Measurements from ENCODE around the gene SERINC1. TPM values are rescaled to one million over a fixed set of nuclear protein-coding genes. Genes with fewer than 3 reads are reported as not detected.
A peak's percentile ranks its signal among the peaks of the same experiment; 100 is the strongest.

SERINC1 gene
- total and polyA plus RNA-seq, 9 of the 15 experiments (the other 6 are each of a cell fraction or from before 2014, with no cell fraction given), result 28.8 to 64.6 (median 39.7) TPM

DNA sequence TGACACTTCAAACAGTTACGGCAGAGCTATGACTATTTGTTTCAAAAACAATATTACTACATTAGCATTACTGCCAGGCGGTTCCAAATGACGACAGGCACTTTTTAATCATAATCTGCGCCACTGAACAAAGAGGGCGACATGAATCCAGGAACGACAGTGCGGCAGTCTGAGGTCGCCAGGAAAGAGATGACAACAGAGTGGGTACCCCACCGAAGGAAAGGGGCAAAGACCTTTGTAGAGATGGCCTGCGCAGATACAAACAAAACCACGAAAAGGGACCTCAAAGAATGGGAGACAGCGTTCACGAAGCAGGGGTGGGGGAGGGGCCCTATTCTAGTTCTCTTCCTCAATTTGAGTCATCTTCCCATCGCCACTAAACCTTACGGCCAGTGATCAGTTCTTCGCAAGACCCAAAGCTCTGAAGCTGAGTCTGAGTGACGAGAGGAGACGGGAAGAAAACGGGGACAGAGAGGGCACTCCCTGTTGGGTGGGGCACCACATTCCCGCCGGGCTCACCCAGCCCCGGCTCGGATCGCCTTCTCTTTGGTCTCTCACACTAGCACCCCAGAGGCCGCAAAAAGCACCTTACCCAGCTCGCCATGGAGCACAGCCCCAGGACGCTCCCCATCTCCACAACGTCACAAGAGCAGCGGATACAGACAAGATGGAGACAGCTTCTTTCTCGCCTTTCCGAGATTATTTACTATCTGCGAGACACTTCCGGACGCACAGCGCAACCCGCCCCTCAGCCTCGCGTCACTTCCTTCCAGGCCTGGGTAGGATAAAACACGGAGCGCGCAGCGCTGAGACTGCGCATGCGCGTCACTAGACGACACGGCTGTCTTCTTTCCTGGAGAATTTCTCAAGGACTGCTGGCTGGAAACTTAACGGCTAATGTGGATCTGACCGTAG lies at the start of gene SERINC1 (continued):
- TF ChIP-seq ILK (tag; IDR thresholded peaks at IDR 0.05; ENCODE audit: borderline replicate concordance, low read depth) (no peak), ZBTB33 (CRISPR knock-in tag; IDR thresholded peaks at IDR 0.05) (peak; percentile 13; the same call in 1 of the 2 replicates), EHMT2 (IDR thresholded peaks at IDR 0.05) (no peak), ZNF740 (CRISPR knock-in tag; IDR thresholded peaks at IDR 0.05) (no peak; the same call in 1 of the 2 replicates), ZNF740 (tag; IDR thresholded peaks at IDR 0.05) (no peak), NUFIP1 (IDR thresholded peaks at IDR 0.05; ENCODE audit: partially characterized antibody) (no peak), CREB1 (IDR thresholded peaks at IDR 0.05) (peak; percentile 89), CREB1 (CRISPR knock-in tag; IDR thresholded peaks at IDR 0.05) (peak; percentile 84), ARID4B (CRISPR knock-in tag; IDR thresholded peaks at IDR 0.05) (peak; percentile 70; the same call in 1 of the 2 replicates), DNMT1 (IDR thresholded peaks at IDR 0.05) (no peak), NCOA2 (IDR thresholded peaks at IDR 0.05; ENCODE audit: partially characterized antibody in 2 of 2) (no peak), PML (IDR thresholded peaks at IDR 0.05; ENCODE audit: low read length) (peak; percentile 80)
- TF ChIP-seq, protein P1, sequence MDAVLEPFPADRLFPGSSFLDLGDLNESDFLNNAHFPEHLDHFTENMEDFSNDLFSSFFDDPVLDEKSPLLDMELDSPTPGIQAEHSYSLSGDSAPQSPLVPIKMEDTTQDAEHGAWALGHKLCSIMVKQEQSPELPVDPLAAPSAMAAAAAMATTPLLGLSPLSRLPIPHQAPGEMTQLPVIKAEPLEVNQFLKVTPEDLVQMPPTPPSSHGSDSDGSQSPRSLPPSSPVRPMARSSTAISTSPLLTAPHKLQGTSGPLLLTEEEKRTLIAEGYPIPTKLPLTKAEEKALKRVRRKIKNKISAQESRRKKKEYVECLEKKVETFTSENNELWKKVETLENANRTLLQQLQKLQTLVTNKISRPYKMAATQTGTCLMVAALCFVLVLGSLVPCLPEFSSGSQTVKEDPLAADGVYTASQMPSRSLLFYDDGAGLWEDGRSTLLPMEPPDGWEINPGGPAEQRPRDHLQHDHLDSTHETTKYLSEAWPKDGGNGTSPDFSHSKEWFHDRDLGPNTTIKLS (IDR thresholded peaks at IDR 0.05; ENCODE audit: borderline replicate concordance, low read depth), result no peak; the same call in 1 of the 2 replicates
- TF ChIP-seq, protein P2, sequence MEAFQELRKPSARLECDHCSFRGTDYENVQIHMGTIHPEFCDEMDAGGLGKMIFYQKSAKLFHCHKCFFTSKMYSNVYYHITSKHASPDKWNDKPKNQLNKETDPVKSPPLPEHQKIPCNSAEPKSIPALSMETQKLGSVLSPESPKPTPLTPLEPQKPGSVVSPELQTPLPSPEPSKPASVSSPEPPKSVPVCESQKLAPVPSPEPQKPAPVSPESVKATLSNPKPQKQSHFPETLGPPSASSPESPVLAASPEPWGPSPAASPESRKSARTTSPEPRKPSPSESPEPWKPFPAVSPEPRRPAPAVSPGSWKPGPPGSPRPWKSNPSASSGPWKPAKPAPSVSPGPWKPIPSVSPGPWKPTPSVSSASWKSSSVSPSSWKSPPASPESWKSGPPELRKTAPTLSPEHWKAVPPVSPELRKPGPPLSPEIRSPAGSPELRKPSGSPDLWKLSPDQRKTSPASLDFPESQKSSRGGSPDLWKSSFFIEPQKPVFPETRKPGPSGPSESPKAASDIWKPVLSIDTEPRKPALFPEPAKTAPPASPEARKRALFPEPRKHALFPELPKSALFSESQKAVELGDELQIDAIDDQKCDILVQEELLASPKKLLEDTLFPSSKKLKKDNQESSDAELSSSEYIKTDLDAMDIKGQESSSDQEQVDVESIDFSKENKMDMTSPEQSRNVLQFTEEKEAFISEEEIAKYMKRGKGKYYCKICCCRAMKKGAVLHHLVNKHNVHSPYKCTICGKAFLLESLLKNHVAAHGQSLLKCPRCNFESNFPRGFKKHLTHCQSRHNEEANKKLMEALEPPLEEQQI (IDR thresholded peaks at IDR 0.05), result no peak
